Adrenal gland (tissue), 5 donors: ENCODE data around the gene TAF13.

Experiments used
- CTCF ChIP-seq, 6 experiments: fragments of 450-650 bp in 4 of 6; fragments of 200-600 bp in 2 of 6; sonication (generic) in 1 of 6; IDR thresholded peaks; 1 replicate in 5 of 6; 2 replicates in 1 of 6; pipeline versions ENCODE4 v1.5.1 to v1.8.0; 2016 to 2021; ENCODE audit warnings: antibody characterized with exemption in 6 of 6, mild to moderate bottlenecking in 2 of 6, moderate library complexity in 1 of 6
- POLR2A ChIP-seq, 2 donors: fragments of 450-650 bp; IDR thresholded peaks; one replicate each; pipeline ENCODE4 v1.6.1; 2017; ENCODE audit warnings: antibody characterized with exemption in 2 of 2, mild to moderate bottlenecking in 2 of 2, moderate library complexity in 1 of 2
- donor health status: DM: no; HTN: no; CAD: no.

DNA sequence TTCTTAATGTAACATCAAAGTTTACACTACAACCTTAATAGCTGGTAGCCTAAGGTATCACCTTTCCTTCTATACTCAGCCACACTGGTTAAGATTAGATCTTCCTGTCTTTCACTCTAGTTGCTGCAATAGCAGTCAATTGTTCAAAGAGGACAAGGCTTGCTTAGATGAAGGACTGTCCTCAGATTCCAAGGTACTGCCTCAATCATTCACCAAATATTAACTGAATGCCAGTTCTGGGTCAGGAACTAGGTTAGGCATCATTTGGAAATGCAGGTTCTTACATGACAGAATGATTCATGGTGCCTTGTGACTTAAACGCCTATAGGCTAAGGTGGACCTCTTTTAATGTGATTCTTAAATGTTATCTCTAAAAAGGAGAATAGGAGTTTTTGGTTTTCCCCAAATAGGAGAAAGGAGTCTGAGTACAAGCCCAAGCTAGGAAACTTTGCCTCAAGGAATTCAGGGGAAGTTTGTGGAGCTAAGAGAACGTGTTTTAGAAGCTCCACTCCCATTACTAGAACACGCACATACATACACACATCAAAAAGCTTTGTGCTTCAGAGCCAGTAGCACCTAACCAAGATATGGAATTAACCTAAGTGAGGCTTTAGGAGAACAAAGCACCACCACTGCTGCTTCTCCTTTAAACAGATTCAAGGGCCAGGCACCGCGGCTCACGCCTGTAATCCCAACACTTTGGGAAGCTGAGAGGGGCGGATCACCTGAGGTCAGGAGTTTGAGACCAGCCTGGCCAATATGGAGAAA, 25.4 kb downstream of the TAF13 start:
- TF ChIP-seq POLR2A (IDR thresholded peaks at IDR 0.05) (no peak), CTCF (IDR thresholded peaks at IDR 0.05) (no peak)
